ENCODE measurements around the gene DBNL.

DBNL gene

DNA sequence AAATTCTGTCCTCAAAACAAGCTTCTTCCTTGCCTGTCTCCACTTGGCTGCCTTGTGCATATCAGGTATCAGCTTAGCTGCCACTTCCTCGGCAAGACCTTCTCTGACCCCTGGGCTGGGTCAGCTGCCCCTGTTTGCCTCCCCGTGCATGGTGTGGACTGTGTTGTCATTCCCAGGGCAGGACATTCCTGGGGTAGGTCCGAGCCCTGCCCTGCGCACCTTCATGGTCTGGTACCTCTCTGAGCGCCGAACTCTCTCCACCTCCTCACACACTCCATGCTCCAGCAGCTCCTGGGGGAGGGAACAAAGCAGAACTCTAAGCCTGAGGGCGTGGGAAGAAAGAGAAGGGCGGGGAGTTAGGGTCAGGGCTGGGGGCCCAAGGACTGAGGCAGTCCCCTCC lies 34.0 kb downstream of the DBNL start:
- no peak for TF ChIP-seq EZH2phosphoT487 (conservative IDR thresholded peaks at IDR 0.05; ENCODE audit: low read length)
- TF ChIP-seq, protein P1, sequence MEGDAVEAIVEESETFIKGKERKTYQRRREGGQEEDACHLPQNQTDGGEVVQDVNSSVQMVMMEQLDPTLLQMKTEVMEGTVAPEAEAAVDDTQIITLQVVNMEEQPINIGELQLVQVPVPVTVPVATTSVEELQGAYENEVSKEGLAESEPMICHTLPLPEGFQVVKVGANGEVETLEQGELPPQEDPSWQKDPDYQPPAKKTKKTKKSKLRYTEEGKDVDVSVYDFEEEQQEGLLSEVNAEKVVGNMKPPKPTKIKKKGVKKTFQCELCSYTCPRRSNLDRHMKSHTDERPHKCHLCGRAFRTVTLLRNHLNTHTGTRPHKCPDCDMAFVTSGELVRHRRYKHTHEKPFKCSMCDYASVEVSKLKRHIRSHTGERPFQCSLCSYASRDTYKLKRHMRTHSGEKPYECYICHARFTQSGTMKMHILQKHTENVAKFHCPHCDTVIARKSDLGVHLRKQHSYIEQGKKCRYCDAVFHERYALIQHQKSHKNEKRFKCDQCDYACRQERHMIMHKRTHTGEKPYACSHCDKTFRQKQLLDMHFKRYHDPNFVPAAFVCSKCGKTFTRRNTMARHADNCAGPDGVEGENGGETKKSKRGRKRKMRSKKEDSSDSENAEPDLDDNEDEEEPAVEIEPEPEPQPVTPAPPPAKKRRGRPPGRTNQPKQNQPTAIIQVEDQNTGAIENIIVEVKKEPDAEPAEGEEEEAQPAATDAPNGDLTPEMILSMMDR (IDR thresholded peaks at IDR 0.05; ENCODE audit: insufficient read depth, low read length, poor library complexity, severe bottlenecking), result no peak
- no peak overlapping the region for H3K9ac ChIP-seq (ENCODE audit: low read length)
- H4K20me1 ChIP-seq (ENCODE audit: low read depth, low read length), result no peaks in the 10 kb centered on the region
- peaks cover 13% of the 10 kb centered on the region for H3F3A ChIP-seq (ENCODE audit: insufficient read depth)
- H3K4me2 ChIP-seq (ENCODE audit: low read depth, low read length, poor library complexity, severe bottlenecking), result no peak overlapping the region
- H2AFZ ChIP-seq (ENCODE audit: low read depth, low read length, severe bottlenecking), result no peak overlapping the region
- no peak overlapping the region for H3K4me3 ChIP-seq (ENCODE audit: insufficient read depth, low read length, poor library complexity, severe bottlenecking)
- H3K27ac ChIP-seq (ENCODE audit: low read depth, low read length), result no peak overlapping the region
- no peaks in the 10 kb centered on the region for H3K36me3 ChIP-seq (ENCODE audit: low read length)
- H3K79me2 ChIP-seq (ENCODE audit: insufficient read depth, low read length), result peaks cover 9% of the 10 kb centered on the region; the same call in 1 of the 2 replicates
- no peaks in the 10 kb centered on the region for H3K27me3 ChIP-seq (ENCODE audit: low read length)
- H3K9me3 ChIP-seq (ENCODE audit: insufficient read depth, low read length), result no peaks in the 10 kb centered on the region
- no peaks in the 10 kb centered on the region for H3K9me2 ChIP-seq (replicated peaks; ENCODE audit: insufficient read depth, low read length)

DNA sequence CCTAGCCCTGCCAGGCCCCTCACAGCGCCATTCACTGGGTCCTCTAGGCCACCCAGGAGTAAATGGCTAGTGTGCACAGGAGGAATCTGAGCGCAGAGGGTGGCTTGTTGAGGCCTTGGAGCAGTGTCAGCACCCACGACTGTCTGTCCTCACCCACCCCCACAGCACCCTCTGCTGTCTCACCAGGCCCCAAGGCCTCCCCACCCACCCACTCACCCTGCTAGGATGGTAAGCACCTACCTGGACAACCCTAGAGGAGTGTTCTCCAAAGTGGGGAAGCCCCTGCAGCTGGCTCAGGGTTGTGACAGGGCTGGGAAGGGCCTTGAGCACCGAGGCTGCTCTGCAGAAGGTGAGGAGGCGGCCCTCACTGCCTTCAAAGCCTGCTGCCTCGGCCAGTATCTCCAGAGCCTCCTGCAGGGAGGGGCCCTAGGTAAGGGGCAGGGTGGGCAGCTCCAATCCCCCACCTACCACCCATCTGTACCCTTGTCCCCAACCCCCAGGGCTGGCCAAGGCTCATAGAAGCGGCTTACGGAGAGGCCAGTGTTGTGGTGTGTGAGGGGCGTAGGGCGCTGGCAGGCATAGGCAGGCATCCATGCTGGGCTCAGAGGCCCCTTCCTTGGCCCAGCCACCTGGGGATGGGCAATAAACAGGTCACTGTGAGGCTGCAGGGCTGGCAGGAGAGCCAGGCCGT lies 35.0 kb downstream of the DBNL start:
- no peak overlapping the region for H3K27ac ChIP-seq (ENCODE audit: low read depth, low read length)
- TF ChIP-seq EZH2phosphoT487 (conservative IDR thresholded peaks at IDR 0.05; ENCODE audit: low read length), result no peak
- TF ChIP-seq, protein P1 (IDR thresholded peaks at IDR 0.05; ENCODE audit: insufficient read depth, low read length, poor library complexity, severe bottlenecking), result no peak
- no peak overlapping the region for H3K9ac ChIP-seq (ENCODE audit: low read length)
- H3K79me2 ChIP-seq (ENCODE audit: insufficient read depth, low read length), result peaks cover 9% of the 10 kb centered on the region; the same call in 1 of the 2 replicates
- H2AFZ ChIP-seq (ENCODE audit: low read depth, low read length, severe bottlenecking), result no peak overlapping the region
- no peak overlapping the region for H3K4me2 ChIP-seq (ENCODE audit: low read depth, low read length, poor library complexity, severe bottlenecking)
- H3K9me2 ChIP-seq (replicated peaks; ENCODE audit: insufficient read depth, low read length), result no peaks in the 10 kb centered on the region
- H4K20me1 ChIP-seq (ENCODE audit: low read depth, low read length), result no peaks in the 10 kb centered on the region
- H3K4me3 ChIP-seq (ENCODE audit: insufficient read depth, low read length, poor library complexity, severe bottlenecking), result no peak overlapping the region
- H3F3A ChIP-seq (ENCODE audit: insufficient read depth), result peaks cover 14% of the 10 kb centered on the region
- H3K9me3 ChIP-seq (ENCODE audit: insufficient read depth, low read length), result no peaks in the 10 kb centered on the region
- no peaks in the 10 kb centered on the region for H3K27me3 ChIP-seq (ENCODE audit: low read length)
- no peaks in the 10 kb centered on the region for H3K36me3 ChIP-seq (ENCODE audit: low read length)

DNA sequence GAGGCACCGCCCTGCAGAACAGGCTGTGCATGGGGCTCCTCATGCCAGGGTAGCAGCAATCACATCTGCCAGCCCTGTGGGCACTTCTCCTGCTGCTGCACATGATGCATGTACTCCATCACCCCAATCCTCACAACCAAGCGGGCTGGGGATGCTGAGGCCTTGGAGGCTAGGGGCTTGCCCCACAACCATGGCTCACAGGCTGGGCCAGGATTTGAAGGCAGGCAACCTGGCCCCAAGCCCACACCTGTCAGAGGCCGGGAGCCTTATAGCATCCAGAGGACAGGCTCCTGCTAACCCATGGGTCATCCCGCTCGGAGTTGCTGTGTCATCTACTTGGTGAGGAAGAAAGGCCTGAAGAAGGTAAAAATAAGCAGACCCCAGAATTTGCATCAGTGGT lies 35.6 kb downstream of the DBNL start:
- H3K4me3 ChIP-seq (ENCODE audit: insufficient read depth, low read length, poor library complexity, severe bottlenecking), result no peak overlapping the region
- no peaks in the 10 kb centered on the region for H3K27me3 ChIP-seq (ENCODE audit: low read length)
- no peaks in the 10 kb centered on the region for H3K9me3 ChIP-seq (ENCODE audit: insufficient read depth, low read length)
- peaks cover 9% of the 10 kb centered on the region; the same call in 1 of the 2 replicates for H3K79me2 ChIP-seq (ENCODE audit: insufficient read depth, low read length)
- H3K27ac ChIP-seq (ENCODE audit: low read depth, low read length), result no peak overlapping the region
- no peak overlapping the region for H3K9ac ChIP-seq (ENCODE audit: low read length)
- H3K36me3 ChIP-seq (ENCODE audit: low read length), result no peaks in the 10 kb centered on the region
- H3F3A ChIP-seq (ENCODE audit: insufficient read depth), result peaks cover 14% of the 10 kb centered on the region
- H3K9me2 ChIP-seq (replicated peaks; ENCODE audit: insufficient read depth, low read length), result no peaks in the 10 kb centered on the region
- H3K4me2 ChIP-seq (ENCODE audit: low read depth, low read length, poor library complexity, severe bottlenecking), result no peak overlapping the region
- H2AFZ ChIP-seq (ENCODE audit: low read depth, low read length, severe bottlenecking), result no peak overlapping the region
- H4K20me1 ChIP-seq (ENCODE audit: low read depth, low read length), result no peaks in the 10 kb centered on the region
- TF ChIP-seq EZH2phosphoT487 (conservative IDR thresholded peaks at IDR 0.05; ENCODE audit: low read length), result no peak
- TF ChIP-seq, protein P1 (IDR thresholded peaks at IDR 0.05; ENCODE audit: insufficient read depth, low read length, poor library complexity, severe bottlenecking), result no peak

Data from SU-DHL-6 (cell line).